K562 (cell line): Measurements from ENCODE around the gene SEC14L3. TPM values are rescaled to one million over a fixed set of nuclear protein-coding genes. Genes with fewer than 3 reads are reported as not detected.
A peak's percentile ranks its signal among the peaks of the same experiment; 100 is the strongest.

ENCODE experiments used
- ATAC-seq: fragments of 200-7000 bp; cut with Tn5 transposase; 3 replicates; pipeline ENCODE4 v1.9.1; 2020; ENCODE audit warnings: moderate library complexity
- BruUV-seq: library from RNA; stranded (reverse); fragments of 400-500 nt; replicated peaks from 2 replicates; lab custom pipeline; 2021; lab: Mats Ljungman, UMichigan
- CTCF ChIA-PET: fragments of 300-600 bp; formaldehyde crosslinking; extraction: SDS; loops from one replicate; lab custom pipeline; 2021; ENCODE audit warnings: low intra/inter-chr PET ratio; lab: Yijun Ruan, JAX
- POLR2A ChIA-PET: fragments of 300-600, 350-650 bp; sonication (Branson Sonifier 250); formaldehyde crosslinking; extraction: SDS; loops from one replicate; lab custom pipeline; 2021; ENCODE audit warnings: antibody characterized with exemption, inconsistent platforms; lab: Yijun Ruan, JAX
- DNase-seq, 4 experiments: peaks; one replicate each; pipeline versions ENCODE4 v3.0.0 to v3.0.0-alpha.2; 2011 to 2018; ENCODE audit warnings: low spot score in 3 of 4, mixed read lengths in 3 of 4; ENCODE audit errors: extremely low read depth in 1 of 4
- FAIRE-seq: peaks from 2 replicates; lab custom pipeline; 2011; peaks lifted over from hg19 to GRCh38; lab: Jason Lieb, UNC
- H2AFZ ChIP-seq: 2 replicates; pipeline ENCODE4 v1.6.0; 2011; ENCODE audit warnings: low read depth, low read length, control low read depth, inconsistent platforms
- H3K27ac ChIP-seq: fragments of 200-600 bp; 3 replicates; pipeline ENCODE4 v1.8.0; 2011; ENCODE audit warnings: low read depth, mild to moderate bottlenecking, control low read depth, inconsistent platforms, low read length, moderate library complexity, mixed read lengths; ENCODE audit errors: extremely low read depth
- H3K27me3 ChIP-seq, 2 experiments: fragments of 300-600 bp in 1 of 2; 2 replicates in 1 of 2; 3 replicates in 1 of 2; pipeline versions ENCODE4 v1.6.0 to v1.8.0; 2011; ENCODE audit warnings: inconsistent platforms in 2 of 2, low read length in 2 of 2, mild to moderate bottlenecking in 1 of 2, mixed read lengths in 1 of 2, moderate library complexity in 1 of 2; ENCODE audit not compliant: control insufficient read depth in 2 of 2, insufficient read depth in 2 of 2
- H3K36me3 ChIP-seq: fragments of 300-600 bp; 3 replicates; pipeline ENCODE4 v1.8.0; 2011; ENCODE audit warnings: mild to moderate bottlenecking, low read length, inconsistent platforms; ENCODE audit not compliant: control insufficient read depth, insufficient read depth
- H3K4me1 ChIP-seq, 2 experiments: fragments of 200-600 bp in 1 of 2; replicated peaks in 1 of 2; 2 replicates in 1 of 2; 3 replicates in 1 of 2; pipeline versions ENCODE4 v1.5.1 to v1.8.0; 2011; ENCODE audit warnings: inconsistent platforms in 2 of 2, low read length in 2 of 2, mild to moderate bottlenecking in 1 of 2, mixed read lengths in 1 of 2, moderate library complexity in 1 of 2; ENCODE audit not compliant: control insufficient read depth in 2 of 2, insufficient read depth in 2 of 2
- H3K4me2 ChIP-seq: 2 replicates; pipeline ENCODE4 v1.6.1; 2011; ENCODE audit warnings: low read length, control low read depth, inconsistent platforms, mixed read lengths; ENCODE audit not compliant: insufficient read depth
- H3K4me3 ChIP-seq: fragments of 200-600 bp; sonication (generic), shearing (Covaris generic); 2 replicates; pipeline ENCODE4 v1.5.1; 2016; ENCODE audit warnings: control low read depth, inconsistent platforms
- H3K79me2 ChIP-seq: fragments of 200-600 bp; 3 replicates; pipeline ENCODE4 v1.8.0; 2011; ENCODE audit warnings: low read length, inconsistent platforms; ENCODE audit not compliant: control insufficient read depth, insufficient read depth
- H3K9ac ChIP-seq, 2 experiments: 2 replicates each; pipeline versions ENCODE4 v1.6.0 to v1.6.1; 2011; ENCODE audit warnings: low read depth in 2 of 2, low read length in 2 of 2, control low read depth in 1 of 2, inconsistent platforms in 1 of 2, mild to moderate bottlenecking in 1 of 2, mixed read lengths in 1 of 2; ENCODE audit not compliant: insufficient read depth in 1 of 2
- H3K9me1 ChIP-seq: one replicate; pipeline ENCODE4 v1.6.0; 2011; ENCODE audit warnings: inconsistent platforms, mild to moderate bottlenecking, low read length, moderate library complexity; ENCODE audit not compliant: control insufficient read depth, insufficient read depth
- H3K9me3 ChIP-seq: replicated peaks from 2 replicates; pipeline ENCODE4 v1.5.1; 2011; ENCODE audit warnings: low read depth, low read length, inconsistent platforms; ENCODE audit not compliant: control insufficient read depth, insufficient read depth
- H4K20me1 ChIP-seq: replicated peaks from 2 replicates; pipeline ENCODE4 v1.6.1; 2011; ENCODE audit warnings: low read length, inconsistent platforms, mixed read lengths; ENCODE audit not compliant: control insufficient read depth, insufficient read depth
- ERF ChIP-seq: fragments of 450-650 bp; formaldehyde crosslinking; IDR thresholded peaks from 2 replicates; pipeline ENCODE4 v1.4.0; 2020; ENCODE audit warnings: mild to moderate bottlenecking, mixed read lengths
- FOXA3 ChIP-seq, 2 experiments: fragments of 450-650 bp in 1 of 2; sonication (generic) in 1 of 2; formaldehyde crosslinking; IDR thresholded peaks in 1 of 2; conservative IDR thresholded peaks in 1 of 2; 2 replicates each; pipeline versions ENCODE4 v1.4.0 to v1.8.0; 2020 to 2022; ENCODE audit warnings: mild to moderate bottlenecking in 2 of 2, missing genetic modification reagents in 1 of 2
- FOXO4 ChIP-seq: fragments of 450-650 bp; formaldehyde crosslinking; IDR thresholded peaks from 2 replicates; pipeline ENCODE4 v1.4.0; 2020; ENCODE audit warnings: mild to moderate bottlenecking, moderate library complexity
- GABPA ChIP-seq: fragments of 200-800 bp; sonication (Bioruptor generic); conservative IDR thresholded peaks from 2 replicates; pipeline ENCODE4 v1.6.1; 2016; ENCODE audit warnings: low read depth, missing genetic modification characterization, missing compliant biosample characterization
- MITF ChIP-seq: IDR thresholded peaks from 2 replicates; pipeline ENCODE4 v1.6.1; 2014; ENCODE audit warnings: antibody characterized with exemption
- MYC ChIP-seq, 2 experiments: fragments of 250-450 bp in 1 of 2; sonication (Bioruptor Pico) in 1 of 2; IDR thresholded peaks; 2 replicates each; pipeline versions ENCODE4 v1.5.1 to v1.6.1; 2012 to 2021; ENCODE audit warnings: low read depth in 2 of 2, borderline replicate concordance in 1 of 2, improper control_type of control experiment in 1 of 2, low read length in 1 of 2, mild to moderate bottlenecking in 1 of 2, moderate library complexity in 1 of 2
- PHF8 ChIP-seq: fragments of 200-600 bp; sonication (generic); IDR thresholded peaks from 2 replicates; pipeline ENCODE4 v1.6.1; 2012; ENCODE audit warnings: mixed run types, mild to moderate bottlenecking, inconsistent platforms, low read length, moderate library complexity, borderline replicate concordance
- PML ChIP-seq: IDR thresholded peaks from 2 replicates; pipeline ENCODE4 v1.6.1; 2012; ENCODE audit warnings: low read length, inconsistent platforms
- POLR2AphosphoS5 ChIP-seq: IDR thresholded peaks from 2 replicates; pipeline ENCODE4 v1.6.1; 2011; ENCODE audit warnings: mild to moderate bottlenecking, low read depth, low read length, moderate library complexity; ENCODE audit not compliant: control insufficient read depth, insufficient read depth
- RBBP5 ChIP-seq: fragments of 200-600 bp; sonication (generic); IDR thresholded peaks from 2 replicates; pipeline ENCODE4 v1.6.1; 2012; ENCODE audit warnings: borderline replicate concordance, mild to moderate bottlenecking, low read length, control low read depth, inconsistent platforms; ENCODE audit not compliant: insufficient read depth, poor library complexity, severe bottlenecking
- SP1 ChIP-seq: sonication (generic); formaldehyde crosslinking; IDR thresholded peaks from 2 replicates; pipeline ENCODE4 v1.8.1; 2022; ENCODE audit warnings: mild to moderate bottlenecking, missing genetic modification reagents
- SUPT5H ChIP-seq: fragments of 450-650 bp; IDR thresholded peaks from 2 replicates; pipeline ENCODE4 v1.6.1; 2016
- TAF1 ChIP-seq: IDR thresholded peaks from 2 replicates; pipeline ENCODE4 v1.6.1; 2011; ENCODE audit warnings: mild to moderate bottlenecking, low read length, moderate library complexity; ENCODE audit not compliant: insufficient read depth, control insufficient read depth, severe bottlenecking; ENCODE audit errors: extremely low read depth
- ZNF316 ChIP-seq: fragments of 450-650 bp; IDR thresholded peaks from 2 replicates; pipeline ENCODE4 v1.6.1; 2016
- WGBS: fragments of 100-300 bp; shearing (Covaris generic); methylation state at CpG from one replicate; pipeline ENCODE4 v1.1.6; 2016; ENCODE audit warnings: low coverage, mixed read lengths; ENCODE audit not compliant: insufficient coverage; ENCODE audit errors: missing lambda C conversion rate; 5-methylcytosine and 5-hydroxymethylcytosine counted together
- in situ Hi-C: fragments of 300-500 bp; cut with MboI; formaldehyde crosslinking; loops from 4 replicates; pipeline ENCODE4 v1.15.0; 2018; ENCODE audit warnings: inconsistent platforms, mixed read lengths
- intact Hi-C: fragments of 100-400 bp; cut with micrococcal nuclease; formaldehyde crosslinking; loops from 2 replicates; pipeline ENCODE4 v1.14.2; 2022
- polyA plus RNA-seq, 8 experiments: library from polyadenylated mRNA; depleted of rRNA in 4 of 8; stranded (reverse) in 5 of 8; unstranded in 3 of 8; fragments of >200 nt; fragmentation: Nextera tagmentation in 2 of 8; fragmentation: Illumina TruSeq in 1 of 8; extraction: Ambion mirVana in 2 of 8; extraction: Trizol in 1 of 8; gene quantifications; 2 replicates each; pipeline versions ENCODE4 v1.2.1 to v1.2.3, GENCODE V29; 2011 to 2014; ENCODE audit warnings: inconsistent platforms in 1 of 8, missing spikeins in 1 of 8
- total RNA-seq, 7 experiments: library from RNA; depleted of rRNA in 6 of 7; stranded (reverse); fragments of >200 nt in 6 of 7; fragmentation: Illumina TruSeq in 2 of 7; extraction: Trizol in 2 of 7; gene quantifications; 2 replicates each; pipeline versions ENCODE4 v1.2.1 to v1.2.3, GENCODE V29; 2011 to 2021; ENCODE audit warnings: low replicate concordance in 1 of 7

Gene SEC14L3
- total and polyA plus RNA-seq, 9 of the 15 experiments (the other 6 are each of a cell fraction or from before 2014, with no cell fraction given): not detected

- peak; percentile 42; the same call in 1 of the 2 replicates for TF ChIP-seq POLR2AphosphoS5
Observed at GRCh38 chr22:30423959-30424533, 47.8 kb downstream of the SEC14L3 start (continued).

GRCh38 chr22:30423301-30423958 lies 48.4 kb downstream of the SEC14L3 start:
- Histone ChIP-seq H3K36me3 (peaks cover 31% of the 10 kb centered on the region), H2AFZ (peak overlapping the region; percentile 38; the same call in 1 of the 2 replicates)
- CTCF ChIA-PET: no interaction called here
- peak; percentile 65; the same call in 1 of the 2 replicates for TF ChIP-seq PHF8
- peak; percentile 49; the same call in 1 of the 2 replicates for TF ChIP-seq ERF (CRISPR knock-in tag)
- TF ChIP-seq TAF1: peak; percentile 77
- TF ChIP-seq FOXA3 (CRISPR knock-in tag; conservative IDR thresholded peaks at IDR 0.05 in 1 of 2, IDR thresholded peaks at IDR 0.05 in 1 of 2): peak in 1 of 2 experiments; percentile 73; a peak in 1 of 4 replicates
- no peak for TF ChIP-seq ZNF316
- no peak for TF ChIP-seq MYC (IDR thresholded peaks at IDR 0.05; ENCODE audit: low read depth, low read length)
- peak; percentile 65; the same call in 1 of the 2 replicates for TF ChIP-seq MYC (CRISPR knock-in tag; IDR thresholded peaks at IDR 0.05; ENCODE audit: borderline replicate concordance, low read depth)
- peak; percentile 73; the same call in 1 of the 2 replicates for TF ChIP-seq SUPT5H
- no peak for TF ChIP-seq SP1 (CRISPR knock-in tag)
- no peak for TF ChIP-seq MITF
- peak; percentile 19 for TF ChIP-seq RBBP5
- peak; percentile 66 for TF ChIP-seq GABPA
- TF ChIP-seq POLR2AphosphoS5: peak; percentile 62
- peak; percentile 56; the same call in 1 of the 2 replicates for TF ChIP-seq PML
- no peak for TF ChIP-seq FOXO4 (CRISPR knock-in tag)

More at GRCh38 chr22:30423301-30423958, 48.4 kb downstream of the SEC14L3 start:
- Histone ChIP-seq H3K9me1 (no peaks in the 10 kb centered on the region), H3K27me3 (no peaks in the 10 kb centered on the region), H3K79me2 (peaks cover 67% of the 10 kb centered on the region), H3K4me1 (peaks cover 46 to 47% of the 10 kb centered on the region in 2 experiments), H4K20me1 (no peaks in the 10 kb centered on the region), H3K9ac (peak overlapping the region; percentile 94), H3K9me3 (no peaks in the 10 kb centered on the region; the same call in 1 of the 2 replicates), H3K4me2 (peak overlapping the region; percentile 94), H3K4me3 (peak overlapping the region; percentile 59), H3K27ac (peak overlapping the region; percentile 94)
- POLR2A ChIA-PET: interaction anchor here (0.6 to 3.2 kb wide), 8 partner anchors 10 to 184 kb away, joined by 3 to 17 read pairs (median 4); no protein-coding TSS in a partner anchor
- WGBS: under 1% methylated on average over 40 of the region's 45 CpGs
- ATAC-seq: peak; percentile 62
- DNase-seq: peak in 2 of 4 experiments; percentile 56 to 57
- TSS peak; percentile 44 for BruUV-seq
- no peak for FAIRE-seq
- in situ Hi-C loops (no loop called here), intact Hi-C loops (no loop called here)
